CD4-positive, alpha-beta memory T cell (primary cell): ENCODE data around the gene ACADVL. TPM values are rescaled to one million over a fixed set of nuclear protein-coding genes. Genes with fewer than 3 reads are reported as not detected.
A peak's percentile ranks its signal among the peaks of the same experiment; 100 is the strongest.

ENCODE experiments used
- CTCF ChIA-PET: fragments of 350-600 bp; sonication (Branson Sonifier 250); formaldehyde crosslinking; loops from one replicate; lab custom pipeline; 2021; ENCODE audit warnings: inconsistent platforms; ENCODE audit not compliant: partially characterized antibody; lab: Charles Lee
- POLR2A ChIA-PET: fragments of 350-600 bp; sonication (Branson Sonifier 250); formaldehyde crosslinking; loops from one replicate; lab custom pipeline; 2021; ENCODE audit not compliant: partially characterized antibody; lab: Charles Lee
- DNase-seq, 5 donors: peaks; one replicate each; pipeline versions ENCODE4 v3.0.0 to v3.0.0-alpha.2; 2020 to 2022; ENCODE audit warnings: mixed read lengths in 1 of 5
- H3K27ac ChIP-seq: one replicate; pipeline ENCODE4 v1.7.0; 2013; ENCODE audit warnings: low read depth, low read length
- H3K27me3 ChIP-seq: 2 replicates; pipeline ENCODE4 v1.7.0; 2013; ENCODE audit warnings: mild to moderate bottlenecking, low read length, moderate library complexity; ENCODE audit not compliant: insufficient read depth
- H3K36me3 ChIP-seq: 2 replicates; pipeline ENCODE4 v1.7.0; 2013; ENCODE audit warnings: mild to moderate bottlenecking, low read length, moderate library complexity; ENCODE audit not compliant: insufficient read depth
- H3K4me1 ChIP-seq: 2 replicates; pipeline ENCODE4 v1.7.0; 2013; ENCODE audit warnings: mild to moderate bottlenecking, low read length, moderate library complexity; ENCODE audit not compliant: insufficient read depth
- H3K4me3 ChIP-seq, 2 donors: one replicate each; pipeline ENCODE4 v1.7.0; 2013; ENCODE audit warnings: low read length in 2 of 2, mild to moderate bottlenecking in 1 of 2
- H3K9me3 ChIP-seq, 2 donors: one replicate each; pipeline ENCODE4 v1.7.0; 2013; ENCODE audit warnings: low read length in 2 of 2, control low read depth in 1 of 2; ENCODE audit not compliant: control insufficient read depth in 1 of 2
- H3K27ac Mint-ChIP-seq, 7 donors: one replicate each; pipeline ENCODE4 v1.8.0; 2020 to 2021; ENCODE audit warnings: mixed read lengths in 7 of 7, mild to moderate bottlenecking in 6 of 7, inconsistent platforms in 3 of 7, moderate library complexity in 3 of 7
- H3K27me3 Mint-ChIP-seq, 2 donors: one replicate each; pipeline ENCODE4 v1.8.0; 2020 to 2021; ENCODE audit warnings: mixed read lengths in 2 of 2
- H3K36me3 Mint-ChIP-seq, 2 donors: one replicate each; pipeline ENCODE4 v1.8.0; 2020 to 2021; ENCODE audit warnings: mixed read lengths in 2 of 2, inconsistent platforms in 1 of 2, mild to moderate bottlenecking in 1 of 2
- H3K4me1 Mint-ChIP-seq, 4 donors: one replicate each; pipeline ENCODE4 v1.8.0; 2020 to 2021; ENCODE audit warnings: mixed read lengths in 4 of 4, mild to moderate bottlenecking in 1 of 4
- H3K4me3 Mint-ChIP-seq, 8 donors: one replicate each; pipeline ENCODE4 v1.8.0; 2020 to 2021; ENCODE audit warnings: mixed read lengths in 8 of 8, mild to moderate bottlenecking in 7 of 8, moderate library complexity in 6 of 8, inconsistent platforms in 3 of 8
- H3K9me3 Mint-ChIP-seq, 8 donors: one replicate each; pipeline ENCODE4 v1.8.0; 2020 to 2021; ENCODE audit warnings: mixed read lengths in 8 of 8, mild to moderate bottlenecking in 5 of 8, inconsistent platforms in 3 of 8, moderate library complexity in 1 of 8
- intact Hi-C: fragments of 100-400 bp; cut with micrococcal nuclease; formaldehyde crosslinking; loops from one replicate; pipeline ENCODE4 v1.15.1; 2023
- polyA plus RNA-seq, 2 donors: library from polyadenylated mRNA; unstranded; fragments of 300-500 nt; fragmentation: Illumina TruSeq; gene quantifications; one replicate each; pipeline ENCODE4 v1.2.3, GENCODE V29; 2021
- total RNA-seq, 2 experiments: library from RNA; stranded (reverse); gene quantifications; one replicate each; pipeline ENCODE4 v1.2.3, GENCODE V29; 2021

The ACADVL gene
- total and polyA plus RNA-seq, 4 experiments from 2014 or later, result 110 to 342 (median 229) TPM

GRCh38 chr17:7191571-7192270, 28.0 kb upstream of the ACADVL start:
- POLR2A ChIA-PET, result no interaction called here
- no peaks in the 10 kb centered on the region for H3K9me3 Mint-ChIP-seq
- H3K27ac Mint-ChIP-seq, result peak overlapping the region in 1 of 7 donors; percentile 37
- no peak overlapping the region for H3K27ac ChIP-seq
- peaks cover 4 to 7% of the 10 kb centered on the region in 2 donors for H3K36me3 Mint-ChIP-seq
- no peaks in the 10 kb centered on the region for H3K4me1 ChIP-seq
- H3K4me1 Mint-ChIP-seq, result peaks cover 0 to under 1% (median 0%) of the 10 kb centered on the region in 4 donors
- intact Hi-C loops, result no loop called here
- no peaks in the 10 kb centered on the region for H3K27me3 Mint-ChIP-seq
- no peaks in the 10 kb centered on the region for H3K9me3 ChIP-seq
- no peak overlapping the region for H3K4me3 Mint-ChIP-seq
- no peak overlapping the region for H3K4me3 ChIP-seq
- H3K27me3 ChIP-seq, result no peaks in the 10 kb centered on the region
- peak in 2 of 5 donors; percentile 10 to 31 for DNase-seq
- no peaks in the 10 kb centered on the region for H3K36me3 ChIP-seq
- CTCF ChIA-PET, result interaction anchor here (0.7 kb wide), 1 partner anchor 1219 kb away, joined by 4 read pairs; no protein-coding TSS in a partner anchor

- Histone ChIP-seq H3K27me3 (no peaks in the 10 kb centered on the region), H3K4me3 (no peak overlapping the region), H3K27ac (no peak overlapping the region), H3K9me3 (no peaks in the 10 kb centered on the region), H3K36me3 (no peaks in the 10 kb centered on the region), H3K4me1 (no peaks in the 10 kb centered on the region)
- Mint-ChIP-seq H3K27ac (peak overlapping the region in 1 of 7 donors; percentile 48), H3K9me3 (no peaks in the 10 kb centered on the region), H3K4me1 (no peaks in the 10 kb centered on the region), H3K36me3 (peaks cover 4 to 7% of the 10 kb centered on the region in 2 donors), H3K27me3 (no peaks in the 10 kb centered on the region), H3K4me3 (no peak overlapping the region)
- no peak for DNase-seq
- ChIA-PET CTCF (no interaction called here), POLR2A (no interaction called here)
- intact Hi-C loops, result no loop called here
Observed at GRCh38 chr17:7192271-7192937, 27.3 kb upstream of the ACADVL start.

GRCh38 chr17:7195971-7196370, 23.8 kb upstream of the ACADVL start:
- no peaks in the 10 kb centered on the region for H3K27me3 Mint-ChIP-seq
- no peaks in the 10 kb centered on the region for H3K9me3 Mint-ChIP-seq
- H3K36me3 Mint-ChIP-seq, result peaks cover 4 to 7% of the 10 kb centered on the region in 2 donors
- no peak for DNase-seq
- CTCF ChIA-PET, result no interaction called here
- H3K4me3 ChIP-seq, result no peak overlapping the region
- no peaks in the 10 kb centered on the region for H3K4me1 Mint-ChIP-seq
- no peak overlapping the region for H3K27ac Mint-ChIP-seq
- H3K27ac ChIP-seq, result no peak overlapping the region
- intact Hi-C loops, result no loop called here
- POLR2A ChIA-PET, result no interaction called here
- no peaks in the 10 kb centered on the region for H3K36me3 ChIP-seq
- no peaks in the 10 kb centered on the region for H3K27me3 ChIP-seq
- H3K9me3 ChIP-seq, result no peaks in the 10 kb centered on the region
- H3K4me1 ChIP-seq, result no peaks in the 10 kb centered on the region
- H3K4me3 Mint-ChIP-seq, result no peak overlapping the region

- no peak overlapping the region for H3K27ac ChIP-seq
- Mint-ChIP-seq H3K4me3 (no peak overlapping the region), H3K9me3 (no peaks in the 10 kb centered on the region), H3K27ac (no peak overlapping the region), H3K4me1 (no peaks in the 10 kb centered on the region), H3K36me3 (peaks cover 4 to 7% of the 10 kb centered on the region in 2 donors), H3K27me3 (no peaks in the 10 kb centered on the region)
- H3K27me3 ChIP-seq, result no peaks in the 10 kb centered on the region
- CTCF ChIA-PET, result no interaction called here
- no peak overlapping the region for H3K4me3 ChIP-seq
- H3K36me3 ChIP-seq, result no peaks in the 10 kb centered on the region
- intact Hi-C loops, result no loop called here
- H3K4me1 ChIP-seq, result no peaks in the 10 kb centered on the region
- POLR2A ChIA-PET, result no interaction called here
- no peak for DNase-seq
- no peaks in the 10 kb centered on the region for H3K9me3 ChIP-seq
Observed at GRCh38 chr17:7196651-7197401, 22.9 kb upstream of the ACADVL start.

GRCh38 chr17:7203391-7203790, 16.3 kb upstream of the ACADVL start:
- Mint-ChIP-seq H3K4me3 (peak overlapping the region in 5 of 8 donors; percentile 8 to 88 (median 59)), H3K4me1 (peaks cover 15 to 38% (median 28%) of the 10 kb centered on the region in 4 donors), H3K9me3 (peaks cover 0 to 3% (median 0%) of the 10 kb centered on the region in 8 donors), H3K36me3 (no peaks in the 10 kb centered on the region), H3K27me3 (no peaks in the 10 kb centered on the region), H3K27ac (peak overlapping the region; percentile 88 to 100 (median 99))
- Histone ChIP-seq H3K4me3 (no peak overlapping the region), H3K9me3 (no peaks in the 10 kb centered on the region), H3K36me3 (no peaks in the 10 kb centered on the region), H3K27me3 (no peaks in the 10 kb centered on the region), H3K4me1 (peaks cover 21% of the 10 kb centered on the region), H3K27ac (peak overlapping the region; percentile 92)
- POLR2A ChIA-PET, result interaction anchor here (1.0 to 1.7 kb wide), 3 partner anchors 17 to 168 kb away, joined by 3 to 6 read pairs (median 3); partner anchors contain the start of gene SLC16A13
- CTCF ChIA-PET, result no interaction called here
- intact Hi-C loops, result no loop called here
- DNase-seq, result peak in 1 of 5 donors; percentile 29

- peaks cover 0 to 3% (median 0%) of the 10 kb centered on the region in 8 donors for H3K9me3 Mint-ChIP-seq
- H3K27ac Mint-ChIP-seq, result peak overlapping the region; percentile 92 to 100 (median 100)
- no peak for DNase-seq
- intact Hi-C loops, result no loop called here
- Histone ChIP-seq H3K9me3 (no peaks in the 10 kb centered on the region), H3K36me3 (no peaks in the 10 kb centered on the region), H3K27me3 (no peaks in the 10 kb centered on the region), H3K4me3 (peak overlapping the region; percentile 19 to 71), H3K27ac (peak overlapping the region; percentile 92), H3K4me1 (peaks cover 21% of the 10 kb centered on the region)
- H3K36me3 Mint-ChIP-seq, result no peaks in the 10 kb centered on the region
- peaks cover 15 to 38% (median 28%) of the 10 kb centered on the region in 4 donors for H3K4me1 Mint-ChIP-seq
- ChIA-PET CTCF (no interaction called here), POLR2A (interaction anchor here (0.8 to 2.9 kb wide), 6 partner anchors 16 to 380 kb away, joined by 3 to 13 read pairs (median 5); partner anchors contain the start of genes ACADVL, DLG4, GABARAP and PHF23)
- H3K27me3 Mint-ChIP-seq, result no peaks in the 10 kb centered on the region
- H3K4me3 Mint-ChIP-seq, result peak overlapping the region; percentile 78 to 92 (median 89)
Observed at GRCh38 chr17:7204336-7204735, 15.4 kb upstream of the ACADVL start.
